RWPE1 (cell line): ENCODE data around the gene SDF2L1.
"Not testable (repeated sequence)": the region's sequence is repeated elsewhere in the genome, so short reads cannot be mapped to it uniquely, and the experiment has no call there.

ENCODE experiments used
- CTCF ChIA-PET: fragments of 350-600 bp; sonication (Branson Sonifier 250); formaldehyde crosslinking; extraction: SDS; loops from one replicate; lab custom pipeline; 2021; lab: Yijun Ruan, JAX
- POLR2A ChIA-PET: fragments of 400-600 bp; formaldehyde crosslinking; extraction: SDS; loops from one replicate; lab custom pipeline; 2020; ENCODE audit warnings: antibody characterized with exemption; ENCODE audit not compliant: low non-redundant PET; lab: Yijun Ruan, JAX
- DNase-seq: peaks from one replicate; pipeline ENCODE4 v3.0.0; 2012; ENCODE audit warnings: low spot score
- H3K27ac ChIP-seq: fragments of 450-650 bp; 2 replicates; pipeline ENCODE4 v1.5.1; 2017
- TF ChIP-seq, protein P1 (sequence below): fragments of 450-650 bp; conservative IDR thresholded peaks from 2 replicates; pipeline ENCODE4 v1.5.1; 2017; ENCODE audit warnings: low read depth, mild to moderate bottlenecking

SDF2L1 gene

DNA sequence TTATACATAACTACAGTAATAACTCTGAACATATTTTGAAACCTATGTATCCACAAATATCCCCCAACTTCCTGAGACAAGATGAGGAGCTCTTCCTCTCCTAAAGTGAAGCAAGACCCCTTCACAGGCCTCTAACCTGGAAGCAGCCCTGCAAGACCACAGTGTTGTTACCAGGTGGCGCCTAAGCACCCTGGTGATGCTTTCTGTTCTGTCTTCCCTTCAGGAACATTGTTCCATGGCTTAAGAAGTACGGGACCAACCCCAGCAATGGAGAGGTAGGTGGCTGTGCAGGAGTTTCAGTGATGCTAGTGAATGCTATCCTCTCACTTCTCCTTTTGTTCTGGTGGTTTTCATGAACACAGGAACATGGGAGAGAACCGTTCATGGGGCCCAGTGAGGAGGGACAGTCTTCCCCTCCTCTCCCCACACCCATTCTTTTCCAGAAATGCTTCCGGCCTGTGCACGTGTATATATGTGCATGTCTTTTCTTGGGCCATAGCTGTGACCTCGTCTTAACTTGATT, 30.1 kb downstream of the SDF2L1 start:
- CTCF ChIA-PET = interaction anchor here (0.5 kb wide), 1 partner anchor 178 kb away, joined by 5 read pairs; no protein-coding TSS in a partner anchor

DNA sequence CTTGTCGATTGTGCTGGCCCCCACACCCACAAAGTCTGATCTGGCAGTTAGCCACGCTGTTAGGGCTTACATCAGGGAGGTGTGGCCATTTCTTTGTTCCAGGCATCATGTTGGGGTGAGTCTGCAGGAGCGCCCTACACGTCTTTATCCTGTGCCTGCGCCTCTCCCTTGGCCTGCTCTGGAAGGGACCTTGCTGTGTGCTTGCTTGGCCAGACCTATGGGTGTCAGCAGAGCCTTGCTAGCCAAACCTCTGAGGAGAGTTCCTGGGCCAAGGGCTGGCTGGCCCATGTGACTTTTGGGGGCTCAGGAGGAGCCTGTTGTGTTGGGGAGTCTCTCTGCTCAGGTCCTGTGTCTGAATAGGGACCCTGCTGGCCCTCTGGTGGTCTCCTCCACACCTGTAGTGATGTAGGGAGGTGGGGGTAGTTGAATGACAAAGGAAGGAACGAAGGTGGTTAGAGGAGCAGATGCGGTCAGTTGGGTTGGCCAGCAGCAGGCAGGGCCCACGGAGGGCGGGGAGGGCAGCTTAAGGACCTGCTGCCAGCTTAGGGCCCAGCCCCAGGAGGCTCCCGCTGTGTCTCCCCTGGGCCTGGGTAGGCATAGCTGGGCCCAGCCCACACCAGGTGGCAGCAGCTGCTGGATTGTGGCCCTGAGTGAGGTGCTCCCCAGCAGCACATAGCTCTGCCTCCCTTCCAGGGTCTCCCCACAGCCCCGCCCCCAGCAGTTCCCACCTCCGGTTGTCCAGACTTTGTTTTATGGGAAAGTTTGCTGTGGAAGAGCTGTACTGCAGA, 31.6 kb downstream of the SDF2L1 start:
- TF ChIP-seq, protein P1, sequence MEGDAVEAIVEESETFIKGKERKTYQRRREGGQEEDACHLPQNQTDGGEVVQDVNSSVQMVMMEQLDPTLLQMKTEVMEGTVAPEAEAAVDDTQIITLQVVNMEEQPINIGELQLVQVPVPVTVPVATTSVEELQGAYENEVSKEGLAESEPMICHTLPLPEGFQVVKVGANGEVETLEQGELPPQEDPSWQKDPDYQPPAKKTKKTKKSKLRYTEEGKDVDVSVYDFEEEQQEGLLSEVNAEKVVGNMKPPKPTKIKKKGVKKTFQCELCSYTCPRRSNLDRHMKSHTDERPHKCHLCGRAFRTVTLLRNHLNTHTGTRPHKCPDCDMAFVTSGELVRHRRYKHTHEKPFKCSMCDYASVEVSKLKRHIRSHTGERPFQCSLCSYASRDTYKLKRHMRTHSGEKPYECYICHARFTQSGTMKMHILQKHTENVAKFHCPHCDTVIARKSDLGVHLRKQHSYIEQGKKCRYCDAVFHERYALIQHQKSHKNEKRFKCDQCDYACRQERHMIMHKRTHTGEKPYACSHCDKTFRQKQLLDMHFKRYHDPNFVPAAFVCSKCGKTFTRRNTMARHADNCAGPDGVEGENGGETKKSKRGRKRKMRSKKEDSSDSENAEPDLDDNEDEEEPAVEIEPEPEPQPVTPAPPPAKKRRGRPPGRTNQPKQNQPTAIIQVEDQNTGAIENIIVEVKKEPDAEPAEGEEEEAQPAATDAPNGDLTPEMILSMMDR = no peak
- DNase-seq = no peak
- POLR2A ChIA-PET = no interaction called here
- CTCF ChIA-PET = no interaction called here
- no peak overlapping the region for H3K27ac ChIP-seq

More for the DNA sequence above, 30.1 kb downstream of the SDF2L1 start:
- TF ChIP-seq, protein P1 = no peak
- no peak overlapping the region for H3K27ac ChIP-seq
- POLR2A ChIA-PET = no interaction called here
- DNase-seq = no peak

DNA sequence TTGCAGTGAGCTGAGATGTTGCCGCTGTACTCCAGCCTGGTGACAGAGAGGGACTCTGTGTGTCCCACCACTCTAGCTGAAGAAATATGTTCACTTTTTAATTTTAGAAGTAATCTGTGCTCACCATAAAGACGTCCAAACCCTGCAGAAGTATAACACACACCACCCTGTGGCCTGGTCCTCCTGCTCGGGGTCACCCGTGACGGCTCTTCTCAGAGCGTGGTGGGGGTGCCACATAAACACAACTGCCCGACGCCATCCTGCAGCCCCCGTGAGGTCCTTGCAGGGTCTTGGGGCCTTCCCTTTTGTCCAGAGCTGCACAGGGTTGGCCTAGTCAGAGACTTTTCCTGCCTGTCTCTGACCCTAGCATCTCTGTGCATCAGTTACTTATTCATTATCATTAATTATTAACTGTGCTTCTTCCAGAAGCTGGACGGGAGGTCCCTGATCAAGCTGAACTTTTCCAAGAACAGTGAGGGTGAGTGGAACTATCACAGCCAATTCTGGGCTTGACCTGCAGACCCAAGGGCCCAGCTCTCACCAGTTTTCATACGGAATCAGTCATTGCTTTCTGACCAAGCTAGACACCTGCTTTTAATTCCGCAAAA, 32.6 kb downstream of the SDF2L1 start:
- POLR2A ChIA-PET = no interaction called here

DNA sequence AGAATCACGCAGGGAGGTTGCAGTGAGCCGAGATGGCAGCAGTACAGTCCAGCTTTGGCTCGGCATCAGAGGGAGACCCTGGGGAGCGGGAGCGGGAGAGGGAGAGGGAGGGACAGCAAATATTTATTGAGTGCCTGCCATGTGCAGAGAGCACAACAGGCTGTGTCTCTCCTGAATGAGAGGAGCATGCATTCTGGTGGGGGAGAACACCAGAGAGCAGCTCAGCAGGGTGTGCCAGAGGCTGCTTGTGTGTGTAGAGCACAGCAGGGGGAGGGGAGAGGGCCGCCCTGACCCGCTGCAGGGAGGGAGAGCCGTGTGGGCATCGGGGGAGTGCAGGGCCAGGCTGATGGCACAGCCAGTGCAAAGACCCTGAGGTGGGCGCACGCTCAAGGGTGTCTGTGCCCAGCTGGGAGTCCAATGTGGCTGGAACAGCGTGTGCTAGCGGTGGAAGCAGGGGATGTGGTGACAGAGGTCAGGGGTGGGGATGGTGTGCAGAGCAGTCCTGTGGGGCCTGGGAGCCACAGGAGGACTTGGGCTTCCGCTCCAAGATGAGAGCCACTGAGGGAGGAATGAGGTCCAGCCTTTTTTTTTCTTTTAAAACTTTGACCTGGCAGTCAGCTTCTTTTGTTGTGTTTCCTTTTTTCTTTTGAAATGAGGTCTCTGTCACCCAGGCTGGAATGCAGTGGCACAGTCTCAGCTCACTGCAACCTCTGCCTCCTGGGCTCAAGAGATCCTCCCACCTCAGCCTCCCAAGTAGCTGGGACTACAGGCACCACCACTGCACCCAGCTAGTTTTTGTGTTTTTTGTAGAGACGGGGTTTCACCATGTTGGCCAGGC, 35.7 kb downstream of the SDF2L1 start:
- H3K27ac ChIP-seq = no peak overlapping the region
- TF ChIP-seq, protein P1 = no peak
- ChIA-PET CTCF (no interaction called here), POLR2A (no interaction called here)
- DNase-seq = no peak

More for the DNA sequence above, 32.6 kb downstream of the SDF2L1 start:
- TF ChIP-seq, protein P1 = no peak
- CTCF ChIA-PET = no interaction called here
- no peak for DNase-seq
- H3K27ac ChIP-seq = no peak overlapping the region

DNA sequence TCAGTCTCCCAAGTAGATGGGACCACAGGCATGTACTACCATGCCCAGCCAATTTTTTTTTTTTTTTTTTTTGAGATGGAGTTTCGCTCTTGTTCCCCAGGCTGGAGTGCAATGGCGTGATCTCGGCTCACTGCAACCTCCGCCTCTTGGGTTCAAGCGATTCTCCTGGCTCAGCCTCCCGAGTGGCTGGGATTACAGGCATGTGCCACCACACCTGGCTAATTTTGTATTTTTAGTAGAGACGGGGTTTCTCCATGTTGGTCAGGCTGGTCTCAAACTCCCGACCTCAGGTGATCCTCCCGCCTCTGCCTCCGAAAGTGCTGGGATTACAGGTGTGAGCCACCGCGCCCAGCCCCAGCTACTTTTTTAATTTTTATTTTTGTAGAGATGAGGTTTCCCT, 36.7 kb downstream of the SDF2L1 start:
- CTCF ChIA-PET, H3K27ac ChIP-seq, DNase-seq, POLR2A ChIA-PET: not testable (repeated sequence)

DNA sequence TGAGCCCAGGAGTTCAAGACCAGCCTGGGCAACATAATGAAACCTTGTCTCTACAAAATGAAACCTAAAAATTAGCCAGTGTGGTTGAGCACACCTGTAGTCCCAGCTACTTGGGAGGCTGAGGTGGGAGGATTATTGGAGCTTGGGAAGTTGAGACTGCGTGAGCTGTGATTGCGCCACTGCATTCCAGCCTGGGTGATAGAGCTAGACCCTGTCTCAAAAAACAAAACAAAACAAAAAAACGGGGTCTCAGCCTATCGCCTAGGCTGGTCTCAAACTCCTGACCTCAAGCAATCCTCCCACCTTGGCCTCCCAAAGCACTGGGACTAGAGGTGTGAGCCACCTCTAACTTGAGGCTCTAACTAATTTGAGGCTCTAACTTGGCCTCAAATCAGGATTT, 37.3 kb downstream of the SDF2L1 start:
- no peak for DNase-seq
- no peak overlapping the region for H3K27ac ChIP-seq
- TF ChIP-seq, protein P1 = no peak
- POLR2A ChIA-PET = no interaction called here
- CTCF ChIA-PET = no interaction called here
